Frontal cortex (tissue), 4 donors: Measurements from ENCODE around the gene MT1G. TPM values are rescaled to one million over a fixed set of nuclear protein-coding genes. Genes with fewer than 3 reads are reported as not detected.
"Not testable (repeated sequence)": the region's sequence is repeated elsewhere in the genome, so short reads cannot be mapped to it uniquely, and the experiment has no call there.

Source experiments
- DNase-seq, 2 donors: peaks; one replicate each; pipeline ENCODE4 v3.0.0; 2012; ENCODE audit warnings: low spot score in 2 of 2
- FAIRE-seq: peaks from 2 replicates; lab custom pipeline; 2012; peaks lifted over from hg19 to GRCh38; lab: Jason Lieb, UNC
- total RNA-seq: library from RNA; depleted of rRNA; stranded (reverse); fragments of >200 nt; gene quantifications from one replicate; pipeline ENCODE4 v1.2.3, GENCODE V29; 2014
- donor health status: control.
- donor health status: control.
- donor health status: control.

Gene MT1G
- not detected for total RNA-seq

DNA sequence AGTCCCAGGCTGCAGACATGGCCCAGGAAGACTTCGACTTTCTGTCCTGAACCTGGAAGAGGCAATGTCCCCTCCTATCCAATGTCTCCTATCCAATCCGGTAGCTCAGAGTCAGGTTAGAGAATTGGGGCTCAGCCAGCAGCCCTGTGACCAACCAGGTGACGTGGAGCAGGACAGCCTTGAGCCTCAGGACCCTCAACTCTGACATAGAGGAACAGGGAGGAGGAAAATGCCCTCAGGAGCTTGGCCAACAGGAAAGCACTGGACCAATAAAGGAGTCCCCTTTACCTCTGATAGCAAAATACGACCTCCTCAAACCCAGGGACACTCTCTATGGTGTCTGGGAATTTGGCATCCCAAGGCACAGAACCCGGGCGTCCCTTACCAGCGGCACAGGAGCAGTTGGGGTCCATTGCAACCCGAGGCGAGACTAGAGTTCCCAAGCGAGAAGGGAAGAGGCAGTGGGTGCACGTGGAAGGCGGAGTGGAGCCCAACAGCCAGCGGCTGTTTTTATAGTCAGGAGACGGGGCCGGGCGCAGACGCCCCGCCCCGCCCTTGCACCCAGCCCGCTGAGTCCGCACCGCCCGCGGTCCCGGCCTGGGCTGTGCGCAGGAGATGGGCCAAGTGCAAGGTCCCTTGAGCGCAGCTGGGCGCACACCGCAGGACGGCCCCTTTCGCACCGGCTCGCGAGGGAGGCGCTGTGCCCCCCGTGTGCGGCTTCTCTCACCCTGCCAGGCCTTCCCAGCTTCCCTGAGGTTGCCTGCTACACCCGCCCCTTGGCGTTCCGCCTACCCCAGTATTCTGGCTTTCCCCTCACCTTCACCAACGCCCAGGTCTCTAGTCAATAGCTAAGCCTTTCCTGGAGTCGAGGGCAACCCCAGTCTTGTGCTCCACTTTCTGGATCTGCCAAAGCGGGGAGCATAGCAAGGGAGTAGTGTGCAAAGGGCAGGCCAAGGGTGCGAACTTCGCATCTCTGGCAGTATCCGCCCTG lies at the start of gene MT1G:
Gene MT1G (minus strand): TSS at position 485 of the 991 bp plus-strand sequence. CDS start 72 bp downstream, at position 413.
- no peak for DNase-seq
- FAIRE-seq: no peak

DNA sequence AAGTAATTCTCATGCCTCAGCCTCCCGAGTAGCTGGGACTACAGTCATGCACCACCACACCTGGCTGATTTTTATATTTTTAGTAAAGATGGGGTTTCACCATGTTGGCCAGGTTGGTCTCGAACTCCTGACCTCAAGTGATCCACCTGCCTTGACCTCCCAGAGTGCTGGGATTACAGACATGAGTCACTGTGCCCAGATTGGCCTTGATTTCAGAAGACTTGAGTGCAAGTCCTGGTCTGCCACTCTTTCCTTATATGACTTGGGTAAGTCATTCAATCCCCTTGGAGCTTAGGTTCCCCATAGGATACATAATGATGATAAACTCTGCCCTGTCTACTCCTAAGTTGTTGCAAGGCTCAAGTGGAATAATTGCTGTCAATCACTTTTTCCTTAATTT lies 49.7 kb upstream of the MT1G start:
- not testable (repeated sequence) for DNase-seq, FAIRE-seq

DNA sequence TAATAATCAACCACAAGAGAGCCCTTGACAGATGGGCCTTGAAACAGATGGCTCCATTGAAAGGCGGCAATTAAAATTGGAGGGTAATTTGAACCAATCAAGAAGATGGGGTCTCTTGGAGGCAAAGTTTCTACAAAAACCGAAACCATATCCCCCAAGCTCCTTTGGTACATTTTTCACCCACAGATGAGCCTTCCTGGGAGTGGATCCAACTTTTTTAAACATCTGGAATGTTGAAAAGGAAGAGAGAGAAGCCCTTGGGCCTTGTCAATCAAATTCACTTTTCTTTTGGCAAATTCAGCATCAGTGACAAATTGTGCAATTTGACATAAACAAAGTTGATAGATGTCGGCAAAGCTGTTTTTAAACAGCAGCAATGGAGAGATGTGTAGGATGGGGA lies 48.9 kb upstream of the MT1G start:
- DNase-seq: no peak
- no peak for FAIRE-seq

DNA sequence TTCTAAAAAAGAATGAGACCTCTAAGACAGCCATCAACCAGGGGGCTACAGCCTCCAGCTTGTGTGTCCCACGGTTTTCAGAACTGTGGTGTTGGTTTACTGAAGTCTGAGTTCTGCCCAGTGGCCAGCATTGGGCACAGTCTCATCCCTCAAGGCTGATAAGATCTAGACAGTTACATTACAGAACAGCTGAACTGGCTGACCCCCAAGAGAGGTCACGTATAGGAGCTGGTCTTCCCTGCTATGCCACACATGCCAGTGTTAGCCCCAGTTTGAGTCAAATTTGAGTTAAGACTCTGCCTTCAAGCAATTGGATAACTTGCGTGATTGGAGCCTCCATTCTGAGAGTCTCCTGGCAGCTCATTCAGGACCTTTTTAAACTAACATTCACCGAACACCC lies 47.3 kb upstream of the MT1G start:
- DNase-seq: no peak
- FAIRE-seq: no peak

DNA sequence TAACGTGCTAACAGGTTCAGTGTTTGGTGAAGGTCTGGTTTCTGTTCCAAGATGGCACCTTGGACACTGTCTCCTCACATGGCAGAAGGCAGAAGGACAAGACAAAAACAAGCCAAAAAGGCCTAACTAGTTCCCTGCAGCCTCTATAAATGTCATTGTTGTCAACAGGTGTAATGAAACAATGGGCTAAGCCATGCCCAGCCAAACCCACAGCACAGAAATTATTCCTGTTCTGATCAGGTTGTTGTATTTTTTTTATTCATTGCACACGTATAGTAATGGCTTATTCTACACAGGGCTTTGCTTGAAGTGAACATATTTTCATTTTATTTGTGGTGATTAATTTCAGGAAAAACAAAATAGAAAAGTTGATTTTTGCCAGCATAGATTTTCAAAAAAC lies 45.9 kb upstream of the MT1G start:
- DNase-seq (no peak), FAIRE-seq (no peak)

DNA sequence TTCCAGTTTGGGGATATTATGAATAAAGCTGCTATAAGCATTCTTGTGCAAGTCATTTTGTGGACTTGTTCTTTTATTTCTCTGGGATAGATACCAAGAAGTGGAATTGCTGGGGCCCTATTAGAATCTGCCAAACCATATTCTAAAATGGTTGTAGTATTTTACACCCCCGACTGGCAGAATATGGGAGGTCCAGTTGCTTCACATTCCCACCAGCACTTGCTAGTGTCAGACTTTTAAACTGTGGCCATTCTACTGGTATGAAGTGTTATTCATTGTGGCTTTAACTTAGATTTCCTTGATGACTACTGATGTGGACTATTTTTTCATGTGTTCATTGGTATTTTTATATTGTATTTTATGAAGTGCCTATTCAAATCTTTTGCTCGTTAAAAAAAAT lies 44.0 kb upstream of the MT1G start:
- FAIRE-seq (no peak), DNase-seq (no peak)

DNA sequence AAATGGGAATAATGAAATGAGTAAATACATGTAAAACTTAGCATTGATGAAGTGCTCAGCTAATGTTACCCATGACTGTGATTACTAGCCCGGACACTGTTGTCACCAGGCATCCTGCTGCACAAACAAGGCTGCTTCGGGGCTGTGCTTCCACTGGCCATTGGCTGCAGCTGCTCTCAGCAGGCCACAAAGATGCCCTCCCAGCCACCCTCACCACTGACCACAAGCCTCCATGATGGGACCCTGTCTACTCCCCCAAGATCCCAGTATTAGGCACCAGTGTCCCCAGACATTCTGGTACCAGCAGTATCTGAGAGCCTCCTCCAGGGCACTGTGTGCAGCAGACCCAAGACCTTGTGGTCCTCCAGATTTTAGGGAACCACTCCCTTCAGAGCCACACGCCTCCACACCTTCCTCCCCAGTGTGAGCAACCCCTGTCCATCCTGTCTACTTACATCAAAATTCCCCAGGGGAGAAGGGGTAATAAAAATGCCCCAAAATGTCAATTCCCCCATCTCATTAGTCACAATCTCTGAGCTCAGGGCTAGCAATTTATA lies 42.4 kb upstream of the MT1G start:
- DNase-seq (no peak), FAIRE-seq (no peak)

DNA sequence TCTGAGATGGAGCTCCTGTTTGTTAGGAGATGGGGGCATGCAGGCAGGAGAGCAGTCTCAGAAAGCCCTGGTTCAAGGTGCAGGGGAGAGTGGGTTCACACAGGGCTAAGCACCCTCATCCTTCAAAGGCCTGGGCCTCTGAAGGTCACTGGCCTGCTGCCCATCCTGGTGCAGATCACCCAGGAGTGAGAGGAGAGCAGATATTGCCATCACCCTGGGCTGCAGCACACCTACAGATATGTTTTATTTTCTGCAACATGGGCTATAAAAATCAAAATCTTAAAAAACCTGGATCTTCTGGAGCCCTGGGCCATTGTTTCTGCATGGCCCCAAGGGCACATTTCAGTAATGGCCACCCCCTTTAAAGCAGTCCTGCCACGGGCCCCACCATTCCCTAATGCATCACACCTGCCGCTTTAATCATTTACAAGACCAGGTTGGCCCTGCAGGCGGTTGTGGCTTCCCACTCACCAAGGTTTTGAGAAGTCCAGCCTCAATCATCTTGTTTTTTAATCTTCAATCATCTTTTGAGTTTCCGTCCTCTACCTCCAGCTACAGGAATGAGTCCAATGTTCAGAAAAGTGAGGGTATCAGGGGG lies 41.7 kb upstream of the MT1G start:
- FAIRE-seq: no peak
- DNase-seq: no peak

DNA sequence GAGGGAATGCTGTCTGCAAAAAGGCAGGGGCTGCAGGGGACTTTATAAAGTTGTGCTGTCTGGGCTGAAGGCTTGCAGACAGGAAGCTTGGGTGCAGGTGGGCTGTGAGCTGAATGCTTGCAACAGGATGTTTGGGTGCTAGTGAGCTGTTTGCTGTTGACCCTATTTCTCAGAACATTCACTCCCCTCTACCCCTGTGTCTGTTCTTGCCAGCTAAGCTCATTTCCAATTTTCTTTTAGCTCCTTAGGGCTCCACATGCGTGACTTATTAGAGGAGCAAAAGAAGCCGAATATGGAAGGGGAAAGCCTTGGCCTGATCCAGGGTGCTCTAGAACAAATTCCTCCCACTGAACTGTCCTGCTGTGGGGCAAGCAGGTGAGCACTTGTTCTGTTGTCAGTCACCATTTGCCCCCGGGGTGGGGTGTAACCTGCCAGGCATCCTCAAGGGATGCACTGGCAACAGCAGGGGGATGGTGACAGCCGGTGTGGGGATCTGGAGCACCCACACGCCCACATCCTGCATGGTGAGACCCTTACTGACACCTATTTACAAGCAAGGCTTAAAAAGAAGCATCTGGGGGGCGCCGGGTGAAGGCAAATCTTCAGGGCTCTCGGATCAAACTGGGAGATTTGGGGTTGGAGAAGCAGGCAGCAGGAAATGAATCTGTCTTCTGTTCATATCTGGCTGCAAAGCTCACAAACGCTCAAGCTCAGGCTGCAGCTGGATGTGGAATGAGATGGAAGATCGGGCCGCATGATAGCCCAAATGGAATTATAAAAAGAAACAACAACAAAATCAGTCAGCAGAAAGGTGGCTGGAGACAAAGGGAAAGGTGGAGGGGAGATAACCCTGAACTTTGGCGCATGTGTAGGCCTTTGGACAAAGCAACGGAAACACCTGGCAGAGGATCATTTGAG lies 40.9 kb upstream of the MT1G start:
- FAIRE-seq (no peak), DNase-seq (no peak)

DNA sequence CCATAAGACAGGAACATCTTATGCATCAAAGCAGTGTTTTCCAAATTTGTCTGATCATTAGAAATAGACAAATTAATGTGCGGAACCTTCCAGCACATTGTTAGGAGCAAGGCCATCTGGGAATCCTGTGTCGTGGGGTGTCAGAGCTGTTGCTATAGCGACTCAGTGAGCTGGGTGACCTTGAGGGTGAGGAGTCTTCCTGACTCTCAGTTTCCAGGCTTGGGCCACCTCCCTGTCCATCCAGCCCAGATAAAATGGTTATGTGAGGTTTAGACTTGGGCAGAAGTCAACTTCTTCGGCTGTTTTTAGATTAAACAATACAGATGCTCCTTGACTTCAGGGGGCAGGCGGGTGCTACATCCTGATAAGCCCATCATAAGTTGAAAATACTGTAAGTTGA lies 35.0 kb upstream of the MT1G start:
- DNase-seq (no peak), FAIRE-seq (no peak)

DNA sequence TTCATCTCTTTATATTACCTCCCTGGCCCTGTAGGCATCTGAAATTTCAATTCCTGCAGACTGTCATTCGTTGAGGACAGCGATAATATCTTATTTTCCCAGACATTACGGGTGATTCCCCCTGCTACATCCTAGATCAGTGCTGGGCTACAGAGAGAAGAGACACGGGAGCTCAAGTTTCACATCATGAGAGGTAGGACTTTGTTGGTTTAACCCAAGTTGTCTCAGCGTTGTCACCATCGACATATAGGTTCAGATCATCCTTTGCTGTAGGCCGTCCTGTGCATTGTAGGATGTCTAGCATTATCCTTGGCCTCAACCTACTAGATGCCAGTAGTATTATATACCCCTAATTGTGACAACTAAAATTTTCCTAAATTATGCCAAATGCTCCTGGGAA lies 33.7 kb upstream of the MT1G start:
- no peak for FAIRE-seq

DNA sequence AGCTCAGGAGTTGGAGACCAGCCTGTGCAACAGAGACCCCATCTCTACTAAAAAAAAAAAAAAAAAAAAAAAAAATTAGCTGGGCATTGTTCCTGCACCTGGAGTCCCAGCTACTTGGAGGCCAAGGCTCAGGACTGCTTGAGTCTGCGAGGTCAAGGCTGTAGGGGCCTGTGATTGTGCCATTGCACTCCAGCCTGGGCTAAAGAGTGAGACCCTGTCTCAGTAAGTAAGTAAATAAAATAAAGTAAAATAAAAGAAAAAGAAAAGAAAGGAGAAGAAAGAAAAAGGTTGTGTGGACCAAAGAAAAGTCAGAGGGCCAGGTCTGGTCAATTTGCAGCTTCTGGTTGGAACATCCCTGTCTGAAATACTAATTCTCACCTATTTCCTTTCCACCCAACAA lies 32.8 kb upstream of the MT1G start:
- DNase-seq (no peak), FAIRE-seq (no peak)

More for the DNA sequence above, 33.7 kb upstream of the MT1G start:
- DNase-seq: no peak

DNA sequence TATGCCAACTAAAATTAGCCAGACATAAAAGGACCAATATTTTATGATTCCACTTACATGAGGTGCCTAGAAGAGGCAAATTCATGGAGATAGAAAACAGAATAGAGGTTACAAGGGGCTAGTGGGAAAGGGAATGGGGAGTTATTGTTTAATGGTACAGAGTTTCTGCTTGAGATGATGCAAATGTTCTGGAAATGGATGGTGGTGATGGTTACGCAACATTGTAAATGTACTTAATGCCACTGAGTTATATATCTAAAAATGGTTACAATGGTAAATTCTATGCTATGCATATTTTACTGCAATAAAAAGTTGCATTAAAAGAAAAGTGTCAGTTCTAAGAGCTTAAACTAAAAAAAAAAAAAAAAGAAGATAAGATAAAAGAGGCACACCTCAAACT lies 32.3 kb upstream of the MT1G start:
- DNase-seq: no peak
- FAIRE-seq: no peak

DNA sequence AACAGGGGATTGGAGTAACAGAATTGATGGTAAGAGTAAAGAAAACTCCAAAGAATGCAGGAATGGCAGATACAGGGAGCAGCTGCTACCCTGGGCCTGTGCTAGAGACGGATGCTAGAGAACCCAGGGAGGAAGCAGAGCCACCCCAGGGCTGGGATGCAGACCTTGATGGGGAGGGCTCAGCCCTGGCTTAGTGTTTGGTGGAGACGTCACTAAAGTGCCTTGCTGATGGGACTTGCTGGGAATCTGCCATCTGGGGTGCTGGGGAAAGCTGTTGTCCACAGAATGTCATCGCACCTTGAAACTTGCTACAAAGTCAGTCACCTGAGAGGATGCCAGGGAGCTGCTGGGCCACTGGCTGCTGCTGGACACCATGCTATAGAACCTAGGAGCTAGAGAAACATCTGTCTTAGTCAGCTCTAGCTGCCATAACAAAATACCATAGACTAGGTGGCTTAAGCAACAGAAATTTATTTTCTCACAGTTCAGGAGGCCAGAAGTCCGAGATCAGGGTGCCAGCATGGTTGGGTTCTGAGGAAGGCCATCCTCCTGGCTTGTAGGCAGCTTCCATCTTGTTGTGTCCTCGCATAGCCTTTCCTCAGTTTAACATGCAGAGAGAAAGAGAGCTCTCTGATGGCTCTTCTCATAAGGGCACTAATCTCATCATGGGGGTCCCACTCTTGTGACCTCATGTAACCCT lies 29.7 kb upstream of the MT1G start:
- FAIRE-seq: no peak
- no peak for DNase-seq

DNA sequence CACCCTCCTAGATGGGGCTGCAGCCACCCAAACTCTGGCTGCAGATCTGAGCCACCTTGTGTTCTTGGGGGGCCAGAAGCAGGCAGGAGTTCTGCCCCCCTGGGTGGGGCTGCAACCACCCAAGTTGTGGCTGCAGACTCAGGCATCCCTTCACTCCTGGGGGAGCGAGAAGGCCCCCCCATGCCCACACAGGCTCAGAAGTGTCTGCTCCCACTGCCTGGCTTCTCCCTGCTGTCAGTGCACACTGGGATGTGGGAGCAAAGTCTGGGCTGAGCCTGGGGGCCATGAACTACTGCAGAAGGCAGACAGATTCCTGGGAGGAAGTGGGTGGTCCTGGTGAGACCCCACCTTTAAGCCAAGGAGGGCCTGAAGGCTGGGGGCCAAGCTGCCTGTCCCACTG lies 27.4 kb upstream of the MT1G start:
- DNase-seq (no peak), FAIRE-seq (no peak)

DNA sequence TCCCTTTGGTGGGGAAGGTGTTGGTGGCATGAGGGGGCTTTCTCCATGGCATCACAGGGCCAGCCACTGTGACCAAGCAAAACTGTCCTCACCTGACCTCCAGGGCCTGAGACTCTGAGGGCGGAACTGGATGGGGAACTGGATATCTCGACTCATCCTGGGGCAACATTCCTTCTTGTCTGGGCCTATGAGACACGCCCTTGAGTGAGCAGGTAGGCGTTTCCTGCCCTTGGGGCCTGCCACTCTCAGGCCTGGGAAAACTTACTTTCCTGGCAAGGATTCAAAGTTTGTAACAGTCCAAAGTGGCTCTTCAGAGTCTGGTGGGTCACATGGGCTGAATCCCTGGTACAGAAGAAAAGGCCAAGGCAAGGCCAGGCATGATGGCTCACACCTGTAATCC lies 24.0 kb upstream of the MT1G start:
- FAIRE-seq: no peak

DNA sequence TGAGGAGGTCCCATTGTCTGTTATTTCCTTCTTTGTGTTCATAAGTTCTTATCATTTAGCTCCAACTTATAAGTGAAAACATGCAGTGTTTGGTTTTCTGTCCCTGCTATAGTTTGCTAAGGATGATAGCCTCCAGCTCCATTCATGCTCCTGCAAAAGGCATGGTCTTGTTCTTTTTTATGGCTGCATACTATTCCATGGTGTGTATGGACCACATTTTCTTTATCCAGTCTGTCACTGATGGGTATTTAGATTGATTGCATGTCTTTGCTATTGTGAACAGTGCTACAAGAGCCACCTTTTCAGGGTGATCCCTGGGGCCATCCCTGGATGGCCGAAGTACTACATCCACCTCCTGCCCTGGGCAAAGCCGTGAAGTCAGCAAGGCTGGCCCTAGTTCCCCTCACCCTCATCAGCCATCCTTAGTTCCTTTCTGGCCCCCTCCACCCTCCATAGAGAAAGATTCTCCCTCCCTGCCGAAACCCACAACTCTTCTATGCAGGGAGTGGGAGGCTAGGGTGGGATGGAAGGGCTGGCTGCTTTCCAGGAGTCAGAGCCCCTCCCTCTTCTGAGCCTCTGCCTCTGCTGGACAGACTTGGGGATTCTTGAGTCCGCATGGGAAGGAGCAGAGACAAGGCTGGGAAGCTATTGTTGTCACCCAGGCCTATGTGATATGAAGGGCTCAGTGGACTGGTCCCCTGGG lies 22.7 kb upstream of the MT1G start:
- FAIRE-seq: no peak
- DNase-seq: no peak

More for the DNA sequence above, 24.0 kb upstream of the MT1G start:
- DNase-seq: no peak

DNA sequence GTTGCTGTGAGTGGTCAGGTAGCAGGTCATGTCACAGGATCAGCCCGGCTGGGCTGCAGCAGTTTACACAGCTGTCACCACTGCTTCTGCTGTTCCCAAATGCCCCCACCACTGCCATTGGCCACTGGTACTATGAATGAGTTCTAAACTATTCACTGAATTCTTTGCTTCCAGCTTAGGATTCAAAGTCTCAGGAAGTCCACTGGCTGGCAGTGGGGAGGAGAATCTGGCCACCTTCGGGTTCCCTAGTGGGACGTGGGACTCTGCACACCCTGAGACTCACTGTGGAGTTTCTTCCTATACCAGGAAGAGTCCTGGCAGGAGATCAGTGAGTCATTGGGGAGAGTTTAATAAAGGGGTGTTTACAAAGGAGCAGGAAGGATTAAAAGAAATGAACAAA lies 21.3 kb upstream of the MT1G start:
- FAIRE-seq (no peak), DNase-seq (no peak)

DNA sequence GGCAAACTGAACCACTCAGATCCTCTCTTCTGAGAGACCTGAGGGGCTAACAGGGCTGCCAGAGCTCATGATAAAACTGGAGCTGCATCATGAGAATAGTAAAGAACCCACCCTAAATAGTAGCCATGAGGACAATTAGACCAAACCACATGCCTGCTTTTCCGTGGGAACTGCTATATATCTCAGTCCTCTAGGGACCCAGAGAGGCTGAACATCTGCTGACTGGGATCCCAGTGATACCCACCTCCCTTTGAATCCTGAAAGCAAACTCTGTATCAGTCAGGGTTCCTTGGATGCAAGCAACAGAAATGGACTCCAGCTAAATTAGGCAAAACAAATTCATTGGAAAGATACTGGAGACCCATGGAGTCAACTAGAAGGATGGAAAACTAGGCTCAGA lies 20.9 kb upstream of the MT1G start:
- no peak for DNase-seq
- no peak for FAIRE-seq
